Measurements from ENCODE around the gene TP53.

The TP53 gene

GRCh38 chr17:7687072-7687907 lies at the start of gene TP53:
Gene TP53, minus strand, starts transcription at chr17:7687490. Its CDS starts 10,896 bp downstream, at chr17:7676594.
- DNase-seq (ENCODE audit: low spot score): peak; percentile 96

- DNase-seq (ENCODE audit: low spot score): no peak
These were observed 45.8 kb upstream of the TP53 start for GRCh38 chr17:7732981-7733539.

- no peak for DNase-seq (ENCODE audit: low spot score)
These were observed 42.5 kb upstream of the TP53 start for GRCh38 chr17:7729816-7730215.

GRCh38 chr17:7727886-7728285 lies 40.6 kb upstream of the TP53 start:
- no peak for DNase-seq (ENCODE audit: low spot score)

DNA sequence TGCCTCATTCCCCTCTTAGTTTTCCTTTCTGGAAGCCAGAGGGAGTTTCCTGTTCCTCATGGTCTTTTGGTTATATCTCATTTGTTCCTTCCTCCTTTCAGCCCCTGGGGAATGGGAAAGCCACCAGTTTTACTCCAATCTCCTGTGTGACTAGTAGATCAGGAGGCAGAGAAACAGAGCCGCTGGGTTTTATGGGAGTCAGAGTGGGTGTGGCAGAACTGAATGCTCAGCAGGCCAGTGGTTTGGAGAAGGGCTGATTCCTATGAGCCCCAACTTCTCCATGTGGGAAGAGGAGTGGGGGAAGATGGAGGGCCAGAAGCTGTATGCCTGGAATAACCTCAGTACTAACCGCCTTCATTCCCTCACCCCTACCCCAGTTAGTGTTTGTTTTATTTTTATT lies 34.3 kb upstream of the TP53 start:
- DNase-seq (ENCODE audit: low spot score): no peak

DNA sequence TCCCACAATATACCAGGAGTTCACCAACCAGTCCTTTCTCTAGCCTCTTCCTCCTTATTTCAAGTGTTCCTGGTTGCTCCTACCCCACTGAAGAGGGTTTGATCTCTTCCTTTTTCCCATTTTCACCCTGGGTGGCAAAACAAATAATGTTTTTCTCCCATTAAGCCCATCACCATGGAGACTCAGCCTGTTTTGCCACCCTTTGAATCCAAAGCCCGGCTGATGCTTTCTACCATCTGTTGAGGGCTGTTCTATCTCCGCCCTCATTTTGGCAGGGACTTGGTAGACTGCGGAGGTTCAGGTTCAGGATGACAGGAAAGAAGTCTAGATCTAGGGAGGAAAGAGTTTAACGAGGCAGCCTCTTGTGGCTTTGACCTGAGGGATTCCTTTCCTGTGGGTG lies 32.8 kb upstream of the TP53 start:
- no peak for DNase-seq (ENCODE audit: low spot score)

GRCh38 chr17:7719661-7720060 lies 32.4 kb upstream of the TP53 start:
- no peak for DNase-seq (ENCODE audit: low spot score)

DNA sequence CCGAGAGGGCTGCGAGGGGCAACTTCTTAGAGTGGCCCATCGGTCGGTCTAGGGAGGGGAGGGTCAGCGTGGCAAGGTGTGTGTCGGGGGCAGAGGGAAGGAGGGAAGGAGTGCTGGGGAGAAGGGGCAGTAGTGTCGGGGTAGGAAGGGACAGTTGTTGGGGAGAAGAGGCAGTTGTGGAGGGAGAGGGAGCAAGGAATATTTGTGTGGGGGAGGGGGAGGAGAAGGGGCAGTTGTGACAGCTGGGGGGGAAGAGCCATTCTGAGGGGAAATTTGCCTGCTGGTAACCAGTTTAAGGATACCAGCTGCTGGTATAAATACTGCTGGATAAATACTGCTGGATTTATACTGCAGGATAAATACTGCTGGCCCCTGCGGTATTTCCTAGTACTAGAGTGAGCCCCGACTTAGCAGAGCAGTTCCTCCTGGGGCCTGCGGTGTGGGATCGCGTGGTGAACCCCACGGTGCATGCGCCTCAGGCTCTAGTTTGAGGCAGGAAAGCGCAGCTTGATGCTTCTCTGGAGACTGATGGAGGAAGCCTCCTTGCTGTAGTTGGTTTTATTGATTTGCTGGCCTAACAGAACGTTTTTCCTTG lies 30.6 kb upstream of the TP53 start:
- no peak for DNase-seq (ENCODE audit: low spot score)

GRCh38 chr17:7716901-7717755 lies 29.8 kb upstream of the TP53 start, which contains the start of gene DNAH2:
Gene DNAH2, plus strand, starts transcription at chr17:7717744. Its CDS starts 1,991 bp downstream, at chr17:7719735.
- no peak for DNase-seq (ENCODE audit: low spot score)

- DNase-seq (ENCODE audit: low spot score): no peak
These were observed 28.9 kb upstream of the TP53 start for GRCh38 chr17:7715936-7716886.

DNA sequence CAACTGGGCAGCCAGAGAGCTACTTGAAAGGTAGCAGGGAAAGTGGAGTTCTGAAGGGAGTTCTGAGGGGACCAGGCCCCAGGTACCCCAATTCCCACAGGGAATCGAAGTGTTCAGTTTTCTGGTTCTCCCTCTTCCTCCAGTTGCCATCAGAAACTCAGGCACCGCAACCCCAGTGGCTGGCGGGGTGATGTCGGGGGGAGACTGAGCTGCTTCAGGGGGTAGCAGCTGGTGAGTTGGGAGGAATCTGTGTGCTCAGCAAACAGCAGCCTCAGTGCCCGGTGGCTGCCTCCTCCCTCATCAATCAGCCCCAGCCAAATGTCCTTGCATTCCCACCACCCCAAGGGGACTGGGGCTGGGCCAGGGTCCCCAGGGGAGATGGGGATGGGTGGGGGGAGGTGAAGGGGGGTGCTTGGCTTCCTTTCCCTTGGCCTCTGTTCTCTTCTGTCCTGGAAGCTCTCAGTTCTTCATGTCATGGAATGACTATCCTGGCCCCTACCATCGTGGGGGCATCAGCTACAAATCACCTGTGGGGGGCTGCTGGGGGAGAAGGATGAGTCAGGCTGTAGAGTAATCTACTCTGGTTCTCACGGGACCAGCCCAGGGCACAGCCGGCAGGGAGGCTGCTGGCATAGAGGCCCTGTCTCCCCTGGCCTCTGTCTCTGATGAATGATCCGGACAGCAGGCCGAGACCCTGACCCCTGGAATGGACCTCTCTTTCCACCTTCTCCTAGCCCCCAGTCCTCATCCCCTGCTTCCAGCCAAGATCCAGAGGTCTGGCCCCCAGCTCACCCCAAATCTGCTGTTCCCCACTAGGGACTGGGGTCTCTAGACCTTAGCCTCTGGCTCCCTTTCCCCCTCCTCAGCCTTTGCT lies 27.7 kb upstream of the TP53 start:
- no peak for DNase-seq (ENCODE audit: low spot score)

GRCh38 chr17:7713782-7714181 lies 26.5 kb upstream of the TP53 start:
- no peak for DNase-seq (ENCODE audit: low spot score)

- no peak for DNase-seq (ENCODE audit: low spot score)
These were observed 25.0 kb upstream of the TP53 start for GRCh38 chr17:7712111-7712771.

- DNase-seq (ENCODE audit: low spot score): no peak
These were observed 23.9 kb upstream of the TP53 start for GRCh38 chr17:7711051-7711755.

DNA sequence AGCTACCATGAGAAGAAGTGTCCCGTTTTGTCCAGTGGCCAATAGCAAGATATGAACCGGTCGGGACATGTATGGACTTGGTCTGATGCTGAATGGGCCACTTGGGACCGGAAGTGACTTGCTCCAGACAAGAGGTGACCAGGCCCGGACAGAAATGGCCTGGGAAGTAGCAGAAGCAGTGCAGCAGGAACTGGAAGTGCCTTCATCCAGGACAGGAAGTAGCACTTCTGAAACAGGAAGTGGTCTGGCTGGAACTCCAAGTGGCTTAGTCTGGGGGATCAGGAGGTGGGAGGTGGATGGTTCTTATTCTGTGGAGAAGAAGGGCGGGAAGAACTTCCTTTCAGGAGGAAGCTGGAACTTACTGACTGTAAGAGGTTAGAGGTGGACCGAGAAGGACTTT lies 23.0 kb upstream of the TP53 start:
- no peak for DNase-seq (ENCODE audit: low spot score)

DNA sequence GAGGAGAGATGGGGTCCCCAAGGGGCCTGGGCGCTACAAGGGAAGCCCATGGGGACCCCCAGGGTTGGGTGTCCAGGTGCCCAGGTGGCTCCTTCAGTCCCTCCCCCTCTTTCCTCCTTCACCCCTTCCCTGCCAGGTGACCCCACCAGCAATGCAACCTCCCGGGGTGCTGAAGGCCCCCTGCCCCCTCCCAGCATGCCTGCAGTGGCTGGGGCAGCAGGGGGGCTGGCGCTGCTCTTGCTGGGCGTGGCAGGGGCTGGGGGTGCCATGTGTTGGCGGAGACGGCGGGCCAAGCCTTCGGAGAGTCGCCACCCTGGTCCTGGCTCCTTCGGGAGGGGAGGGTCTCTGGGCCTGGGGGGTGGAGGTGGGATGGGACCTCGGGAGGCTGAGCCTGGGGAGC lies 21.7 kb upstream of the TP53 start:
- DNase-seq (ENCODE audit: low spot score): no peak

- DNase-seq (ENCODE audit: low spot score): no peak
These were observed 20.8 kb upstream of the TP53 start for GRCh38 chr17:7707858-7708750.

DNA sequence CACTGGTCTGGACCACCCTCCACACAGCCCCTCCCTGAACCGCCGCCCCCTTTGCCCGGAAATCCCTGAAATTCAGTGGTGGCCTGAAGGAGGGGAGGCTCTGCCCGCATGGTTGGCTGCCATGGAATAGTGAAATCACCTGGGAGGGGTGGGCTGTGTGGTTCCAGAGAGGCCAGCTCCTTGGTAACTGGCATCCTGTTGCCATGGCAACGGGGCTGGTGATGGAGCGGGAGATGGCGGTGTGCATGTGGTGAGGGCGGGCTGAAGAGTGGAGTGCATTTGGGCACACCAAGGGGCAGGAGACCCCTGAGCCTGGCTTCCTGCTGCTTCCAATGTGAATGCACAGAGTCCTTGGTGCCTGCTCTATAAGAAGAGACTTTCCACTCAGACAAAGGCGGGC lies 20.2 kb upstream of the TP53 start:
- no peak for DNase-seq (ENCODE audit: low spot score)

Data from hematopoietic multipotent progenitor cell treated with erythropoietin and hydrocortisone succinate and interleukin-3 and kit ligand, for 17 days (in vitro differentiated cells).